ENCODE measurements around the gene NBPF26. TPM values are rescaled to one million over a fixed set of nuclear protein-coding genes. Genes with fewer than 3 reads are reported as not detected.
A peak's percentile ranks its signal among the peaks of the same experiment; 100 is the strongest.
"Not testable (repeated sequence)": the region's sequence is repeated elsewhere in the genome, so short reads cannot be mapped to it uniquely, and the experiment has no call there.

Gene NBPF26
- 10 to 100 TPM; 23.7 to 24.6 TPM for total RNA-seq

- not testable (repeated sequence) for H3K27me3 Mint-ChIP-seq; H3K36me3 Mint-ChIP-seq (ENCODE audit: low read depth); H3K9me3 Mint-ChIP-seq; H3K4me3 Mint-ChIP-seq; H3K4me1 Mint-ChIP-seq; H3K27ac Mint-ChIP-seq
- peak; percentile 54 for ATAC-seq (replicated peaks)
Measured at GRCh38 chr1:120723715-120724402, at the start of gene NBPF26. Gene NBPF26, plus strand, starts transcription at chr1:120723945.

GRCh38 chr1:120680106-120680819, 43.5 kb upstream of the NBPF26 start:
- H3K9me3 Mint-ChIP-seq; H3K4me3 Mint-ChIP-seq; H3K27me3 Mint-ChIP-seq; H3K27ac Mint-ChIP-seq; H3K36me3 Mint-ChIP-seq (ENCODE audit: low read depth); H3K4me1 Mint-ChIP-seq; ATAC-seq (replicated peaks): not testable (repeated sequence)

GRCh38 chr1:120680938-120681337, 42.8 kb upstream of the NBPF26 start:
- H3K4me3 Mint-ChIP-seq; H3K27ac Mint-ChIP-seq; H3K9me3 Mint-ChIP-seq; ATAC-seq (replicated peaks); H3K36me3 Mint-ChIP-seq (ENCODE audit: low read depth); H3K27me3 Mint-ChIP-seq; H3K4me1 Mint-ChIP-seq: not testable (repeated sequence)

GRCh38 chr1:120684397-120684796, 39.3 kb upstream of the NBPF26 start:
- H3K27me3 Mint-ChIP-seq; H3K27ac Mint-ChIP-seq; H3K36me3 Mint-ChIP-seq (ENCODE audit: low read depth); H3K4me1 Mint-ChIP-seq; H3K4me3 Mint-ChIP-seq; H3K9me3 Mint-ChIP-seq: not testable (repeated sequence)
- ATAC-seq (replicated peaks): peak; percentile 62

GRCh38 chr1:120685622-120686021, 38.1 kb upstream of the NBPF26 start:
- H3K4me3 Mint-ChIP-seq; ATAC-seq (replicated peaks); H3K9me3 Mint-ChIP-seq; H3K4me1 Mint-ChIP-seq; H3K27me3 Mint-ChIP-seq; H3K36me3 Mint-ChIP-seq (ENCODE audit: low read depth); H3K27ac Mint-ChIP-seq: not testable (repeated sequence)

- not testable (repeated sequence) for H3K36me3 Mint-ChIP-seq (ENCODE audit: low read depth); H3K27me3 Mint-ChIP-seq; H3K9me3 Mint-ChIP-seq; H3K4me3 Mint-ChIP-seq; H3K27ac Mint-ChIP-seq; H3K4me1 Mint-ChIP-seq; ATAC-seq (replicated peaks)
Measured at GRCh38 chr1:120687250-120687649, 36.5 kb upstream of the NBPF26 start.

- H3K4me3 Mint-ChIP-seq; H3K27ac Mint-ChIP-seq; H3K36me3 Mint-ChIP-seq (ENCODE audit: low read depth); H3K4me1 Mint-ChIP-seq; H3K9me3 Mint-ChIP-seq; H3K27me3 Mint-ChIP-seq: not testable (repeated sequence)
- ATAC-seq (replicated peaks): peak; percentile 19
Measured at GRCh38 chr1:120700807-120701562, 22.8 kb upstream of the NBPF26 start.

GRCh38 chr1:120723358-120723714, 409 bp upstream of the NBPF26 start:
- not testable (repeated sequence) for H3K4me1 Mint-ChIP-seq; H3K27ac Mint-ChIP-seq; H3K4me3 Mint-ChIP-seq; H3K36me3 Mint-ChIP-seq (ENCODE audit: low read depth); H3K27me3 Mint-ChIP-seq; H3K9me3 Mint-ChIP-seq
- peak; percentile 11 for ATAC-seq (replicated peaks)

- not testable (repeated sequence) for H3K9me3 Mint-ChIP-seq; H3K4me3 Mint-ChIP-seq; ATAC-seq (replicated peaks)
Measured at GRCh38 chr1:120724507-120724906, 762 bp downstream of the NBPF26 start.

GRCh38 chr1:120728811-120729210, 5.1 kb downstream of the NBPF26 start:
- not testable (repeated sequence) for H3K9me3 Mint-ChIP-seq; H3K27me3 Mint-ChIP-seq; H3K4me1 Mint-ChIP-seq; ATAC-seq (replicated peaks); H3K36me3 Mint-ChIP-seq (ENCODE audit: low read depth); H3K27ac Mint-ChIP-seq; H3K4me3 Mint-ChIP-seq

More at GRCh38 chr1:120724507-120724906, 762 bp downstream of the NBPF26 start:
- not testable (repeated sequence) for H3K4me1 Mint-ChIP-seq; H3K36me3 Mint-ChIP-seq (ENCODE audit: low read depth); H3K27me3 Mint-ChIP-seq; H3K27ac Mint-ChIP-seq

GRCh38 chr1:120769090-120769489, 45.3 kb downstream of the NBPF26 start:
- not testable (repeated sequence) for H3K27ac Mint-ChIP-seq; H3K27me3 Mint-ChIP-seq; H3K9me3 Mint-ChIP-seq; H3K4me3 Mint-ChIP-seq; H3K36me3 Mint-ChIP-seq (ENCODE audit: low read depth); ATAC-seq (replicated peaks); H3K4me1 Mint-ChIP-seq

GRCh38 chr1:120805452-120805851, 81.7 kb downstream of the NBPF26 start:
- H3K4me3 Mint-ChIP-seq, H3K27me3 Mint-ChIP-seq: not testable (repeated sequence)

GRCh38 chr1:120811822-120812221, 88.1 kb downstream of the NBPF26 start:
- not testable (repeated sequence) for ATAC-seq (replicated peaks); H3K9me3 Mint-ChIP-seq; H3K4me1 Mint-ChIP-seq; H3K27ac Mint-ChIP-seq; H3K27me3 Mint-ChIP-seq; H3K4me3 Mint-ChIP-seq; H3K36me3 Mint-ChIP-seq (ENCODE audit: low read depth)

More at GRCh38 chr1:120805452-120805851, 81.7 kb downstream of the NBPF26 start:
- not testable (repeated sequence) for H3K4me1 Mint-ChIP-seq; H3K27ac Mint-ChIP-seq; ATAC-seq (replicated peaks); H3K9me3 Mint-ChIP-seq; H3K36me3 Mint-ChIP-seq (ENCODE audit: low read depth)

- not testable (repeated sequence) for H3K27ac Mint-ChIP-seq; ATAC-seq (replicated peaks); H3K4me1 Mint-ChIP-seq
Measured at GRCh38 chr1:120825051-120825450, 101.3 kb downstream of the NBPF26 start.

GRCh38 chr1:120826623-120827022, 102.9 kb downstream of the NBPF26 start:
- ATAC-seq (replicated peaks); H3K4me1 Mint-ChIP-seq; H3K9me3 Mint-ChIP-seq; H3K27ac Mint-ChIP-seq; H3K27me3 Mint-ChIP-seq; H3K36me3 Mint-ChIP-seq (ENCODE audit: low read depth); H3K4me3 Mint-ChIP-seq: not testable (repeated sequence)

More at GRCh38 chr1:120825051-120825450, 101.3 kb downstream of the NBPF26 start:
- H3K27me3 Mint-ChIP-seq; H3K36me3 Mint-ChIP-seq (ENCODE audit: low read depth); H3K9me3 Mint-ChIP-seq; H3K4me3 Mint-ChIP-seq: not testable (repeated sequence)
